GM12801 (cell line): ENCODE data around the gene TXNIP.

ENCODE experiments used
- TF ChIP-seq, protein P1 (sequence below): IDR thresholded peaks from one replicate; pipeline ENCODE4 v1.5.1; 2011; ENCODE audit warnings: control low read depth; ENCODE audit not compliant: insufficient read length; ENCODE audit errors: extremely low read depth

Gene TXNIP

DNA sequence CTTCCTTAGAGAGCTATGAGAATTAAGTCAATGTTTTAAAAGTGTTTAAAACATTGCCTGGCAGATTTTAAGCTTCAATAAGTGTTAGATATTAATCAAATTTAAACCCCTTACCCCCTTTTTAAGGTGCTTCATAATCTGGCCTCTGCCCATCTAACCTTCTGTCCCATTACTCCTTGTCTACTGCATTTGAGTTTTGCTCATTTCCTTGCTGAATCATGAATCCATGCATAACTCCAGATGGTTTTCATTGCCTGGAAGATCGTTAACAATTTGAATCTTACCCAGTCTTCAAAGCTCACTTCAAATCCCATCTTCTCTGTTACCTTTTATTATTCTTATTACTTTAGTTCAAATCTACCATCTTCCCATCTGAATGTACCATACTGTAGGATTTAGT lies 20.5 kb upstream of the TXNIP start:
- TF ChIP-seq, protein P1, sequence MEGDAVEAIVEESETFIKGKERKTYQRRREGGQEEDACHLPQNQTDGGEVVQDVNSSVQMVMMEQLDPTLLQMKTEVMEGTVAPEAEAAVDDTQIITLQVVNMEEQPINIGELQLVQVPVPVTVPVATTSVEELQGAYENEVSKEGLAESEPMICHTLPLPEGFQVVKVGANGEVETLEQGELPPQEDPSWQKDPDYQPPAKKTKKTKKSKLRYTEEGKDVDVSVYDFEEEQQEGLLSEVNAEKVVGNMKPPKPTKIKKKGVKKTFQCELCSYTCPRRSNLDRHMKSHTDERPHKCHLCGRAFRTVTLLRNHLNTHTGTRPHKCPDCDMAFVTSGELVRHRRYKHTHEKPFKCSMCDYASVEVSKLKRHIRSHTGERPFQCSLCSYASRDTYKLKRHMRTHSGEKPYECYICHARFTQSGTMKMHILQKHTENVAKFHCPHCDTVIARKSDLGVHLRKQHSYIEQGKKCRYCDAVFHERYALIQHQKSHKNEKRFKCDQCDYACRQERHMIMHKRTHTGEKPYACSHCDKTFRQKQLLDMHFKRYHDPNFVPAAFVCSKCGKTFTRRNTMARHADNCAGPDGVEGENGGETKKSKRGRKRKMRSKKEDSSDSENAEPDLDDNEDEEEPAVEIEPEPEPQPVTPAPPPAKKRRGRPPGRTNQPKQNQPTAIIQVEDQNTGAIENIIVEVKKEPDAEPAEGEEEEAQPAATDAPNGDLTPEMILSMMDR: no peak

DNA sequence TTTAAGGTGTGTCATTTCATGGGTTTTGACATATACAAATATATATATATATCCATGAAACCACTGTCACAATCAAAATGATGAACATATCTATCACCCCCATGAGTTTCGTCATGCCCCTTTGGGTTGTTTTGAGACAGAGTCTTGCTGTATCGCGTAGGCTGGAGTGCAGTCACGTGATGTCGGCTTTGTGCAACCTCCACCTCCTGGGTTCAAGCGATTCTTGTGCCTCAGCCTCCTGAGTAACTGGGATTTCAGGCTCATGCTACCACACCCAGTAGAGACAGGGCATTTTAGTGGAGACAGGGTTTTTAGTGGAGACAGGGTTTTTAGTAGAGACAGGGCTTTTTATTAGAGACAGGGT lies 17.2 kb upstream of the TXNIP start:
- TF ChIP-seq, protein P1: no peak

DNA sequence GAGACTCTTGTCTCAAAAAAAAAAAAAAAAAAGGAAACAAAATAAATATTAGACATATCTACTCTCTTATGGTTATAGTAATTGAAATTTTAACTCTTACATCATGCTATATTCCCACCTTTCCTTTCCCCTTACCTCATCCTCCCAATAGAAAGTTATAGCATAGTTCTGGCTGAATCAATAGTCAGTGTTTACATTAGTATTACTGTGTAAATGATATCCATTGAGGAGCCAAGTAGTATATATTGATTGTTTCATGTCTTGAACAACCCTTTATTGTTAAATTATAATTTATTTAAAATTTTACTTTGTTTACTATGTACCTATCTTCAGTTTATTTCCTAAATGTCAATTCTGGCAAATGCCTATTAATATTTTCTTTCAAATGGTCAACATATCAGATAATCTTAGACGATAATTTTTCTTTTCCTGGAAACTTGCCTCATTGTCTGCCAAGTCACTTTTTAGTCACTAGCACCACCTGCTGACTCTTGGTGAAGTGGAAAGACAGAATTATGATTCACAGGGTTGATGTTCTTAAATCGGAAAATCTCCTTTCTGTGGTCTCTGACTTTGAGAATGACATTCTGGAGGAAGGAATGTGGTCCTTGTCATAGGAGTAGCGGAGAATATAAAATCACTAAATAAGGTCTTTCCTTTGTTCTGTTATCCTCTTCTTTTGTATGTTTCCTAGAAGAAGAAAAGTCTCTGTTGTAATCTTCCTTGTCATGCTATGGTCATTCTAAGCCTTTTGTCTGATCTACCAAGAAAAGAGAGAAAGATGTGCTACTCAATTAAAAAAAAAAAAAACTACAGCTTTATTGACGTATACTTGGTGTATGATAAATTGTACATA lies 16.6 kb upstream of the TXNIP start:
- TF ChIP-seq, protein P1: no peak

DNA sequence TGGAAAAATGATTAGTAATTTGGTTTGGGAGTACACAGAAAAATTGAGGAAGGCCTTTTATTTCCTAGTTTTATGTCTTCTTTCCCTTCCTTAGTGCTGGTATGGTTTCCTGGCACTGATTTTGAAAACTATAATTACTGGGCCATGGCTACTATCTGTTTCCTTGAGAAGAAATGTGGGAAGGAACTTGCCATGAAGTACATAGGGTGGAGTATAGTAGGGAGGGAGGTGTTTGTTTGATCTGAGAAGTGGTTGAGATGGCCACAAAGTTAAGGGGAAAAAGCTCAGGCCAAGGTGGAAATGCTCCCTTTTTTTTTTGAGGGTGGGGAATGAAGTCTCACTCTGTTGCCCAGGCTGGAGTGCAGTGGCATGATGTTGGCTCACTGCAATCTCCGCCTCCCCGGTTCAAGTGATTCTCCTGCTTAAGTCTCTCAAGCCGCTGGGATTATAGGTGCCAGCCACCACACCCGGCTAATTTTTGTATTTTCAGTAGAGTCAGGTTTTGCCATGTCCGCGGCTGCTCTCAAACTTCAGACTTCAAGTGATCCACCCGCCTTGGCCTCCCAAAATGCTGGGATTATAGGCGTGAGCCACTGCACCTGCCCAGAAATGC lies 13.9 kb upstream of the TXNIP start:
- TF ChIP-seq, protein P1: no peak

DNA sequence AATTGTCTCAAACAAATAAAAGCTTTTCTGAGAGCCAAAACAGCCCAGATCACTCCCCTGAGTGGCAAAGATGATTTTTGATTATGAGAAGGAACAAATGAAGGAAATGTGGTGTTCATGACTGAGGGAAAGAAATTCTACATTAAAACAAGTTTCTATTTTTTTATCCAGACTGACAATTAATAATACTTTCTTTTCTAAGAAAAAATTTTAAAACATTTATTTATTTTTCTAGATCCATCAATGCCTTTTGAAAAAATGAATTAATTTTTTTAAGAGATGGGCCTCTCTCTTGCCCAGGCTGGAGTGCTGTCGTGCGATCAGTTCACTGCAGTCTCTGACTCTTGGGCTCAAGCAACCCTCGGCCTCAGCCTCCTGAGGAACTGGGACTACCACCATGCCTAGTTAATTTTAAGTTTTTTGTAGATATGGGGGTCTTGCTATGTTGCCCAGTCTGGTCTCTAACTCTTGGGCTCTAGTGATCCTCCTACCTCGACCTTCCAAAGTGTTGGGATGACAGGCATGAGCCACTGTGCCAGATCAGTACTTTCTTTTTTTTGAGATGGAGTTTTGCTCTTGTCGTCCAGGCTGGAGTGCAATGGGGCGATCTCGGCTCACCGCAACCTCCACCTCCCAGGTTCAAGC lies 11.2 kb upstream of the TXNIP start:
- TF ChIP-seq, protein P1: no peak

DNA sequence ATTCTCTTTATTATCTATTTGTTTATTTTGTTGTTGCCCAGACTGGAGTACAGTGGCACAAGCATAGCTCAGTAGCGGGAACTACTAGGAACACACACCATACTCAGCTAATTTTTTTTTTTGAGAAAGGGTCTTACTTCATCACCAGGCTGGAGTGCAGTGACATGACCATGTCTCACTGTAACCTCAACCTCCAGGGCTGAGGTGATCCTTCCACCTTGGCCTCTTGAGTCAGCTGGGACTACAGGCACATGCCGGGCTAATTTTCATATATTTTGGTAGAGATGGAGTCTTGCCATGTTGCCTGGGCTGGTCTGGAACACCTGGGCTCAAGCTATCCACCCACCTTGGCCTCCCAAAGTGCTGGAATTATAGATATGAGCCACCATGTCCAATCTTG lies 5.3 kb upstream of the TXNIP start:
- TF ChIP-seq, protein P1: no peak

DNA sequence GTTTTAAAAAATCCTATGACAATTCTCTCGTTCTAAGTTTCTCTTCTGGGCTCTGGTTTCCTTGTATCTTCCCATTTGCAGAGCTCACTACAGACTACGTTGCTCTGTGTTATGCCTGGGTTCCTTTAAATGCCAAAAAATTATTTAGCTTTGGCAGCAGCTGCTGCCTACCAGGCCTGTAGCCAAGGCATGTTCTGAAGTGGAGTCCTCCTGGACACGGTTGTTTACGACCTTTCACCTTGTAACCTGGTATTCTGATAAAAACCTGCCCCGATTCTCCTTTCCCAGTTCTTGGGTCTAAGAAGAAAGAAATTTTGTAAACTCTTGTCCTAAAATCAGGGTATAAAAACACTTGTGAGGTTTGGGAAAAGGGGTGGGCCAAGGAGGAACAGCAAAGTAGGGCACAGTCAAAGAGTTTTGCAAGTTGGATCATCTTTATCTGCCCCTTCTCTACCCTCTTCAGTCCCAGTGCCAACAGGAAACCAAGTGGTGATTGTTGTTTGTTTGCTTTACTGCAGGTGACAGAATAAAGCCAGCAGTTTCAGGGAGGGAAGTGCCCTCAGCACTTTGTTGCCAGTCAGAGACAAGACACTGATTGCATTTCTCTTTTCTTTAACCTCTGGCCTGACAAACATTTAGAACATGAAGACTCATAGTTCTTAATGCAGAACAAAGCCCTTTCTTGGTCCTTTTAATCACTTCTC lies 3.1 kb upstream of the TXNIP start:
- TF ChIP-seq, protein P1: no peak
